Measurements from ENCODE around the gene CFDP1. TPM values are rescaled to one million over a fixed set of nuclear protein-coding genes. Genes with fewer than 3 reads are reported as not detected.

Gene CFDP1
- total and polyA plus RNA-seq, 2 of the 13 experiments (the other 11 are each of a cell fraction or from before 2014, with no cell fraction given): 78.6 to 153 TPM

DNA sequence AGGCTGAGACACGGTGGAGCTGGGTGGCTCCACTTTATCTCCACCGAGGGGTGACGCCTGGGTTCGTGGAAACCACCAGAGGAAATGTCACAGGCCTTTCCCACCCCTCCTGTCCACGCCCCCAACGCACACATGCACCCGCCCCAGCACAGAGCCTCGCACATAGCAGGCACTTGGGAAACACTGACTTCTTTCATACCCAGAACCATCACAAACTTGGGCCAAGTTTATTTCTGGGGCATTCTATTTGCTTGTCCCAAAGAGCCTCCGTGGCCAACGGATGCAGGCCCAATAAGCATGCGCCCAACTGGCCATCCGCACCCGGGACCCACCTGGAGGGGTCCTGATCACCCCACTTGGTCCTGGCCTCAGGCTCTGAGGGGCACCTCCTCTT lies 185.2 kb downstream of the CFDP1 start:
- H3K4me1 ChIP-seq (ENCODE audit: insufficient read depth, low read length): peaks cover 83% of the 10 kb centered on the region
- peak overlapping the region in 1 of 3 experiments; percentile 87; a peak in 2 of 6 replicates for H3K4me3 ChIP-seq (replicated peaks in 1 of 3; ENCODE audit: insufficient read depth in 1 of 3, low read depth in 2 of 3, low read length in 3 of 3)
- H3K79me2 ChIP-seq (ENCODE audit: insufficient read depth, low read length): peaks cover 88% of the 10 kb centered on the region
- no peaks in the 10 kb centered on the region; a peak in 1 of 5 replicates for H3K27me3 ChIP-seq (ENCODE audit: control insufficient read depth in 1 of 2, insufficient read depth in 2 of 2, low read length in 2 of 2)
- ATAC-seq (no peak), FAIRE-seq (no peak), DNase-seq (ENCODE audit: low spot score) (no peak)
- POLR2A ChIA-PET: interaction anchor here (0.9 to 14.7 kb wide), 4 partner anchors 9 to 61 kb away, joined by 3 to 312 read pairs (median 43); no protein-coding TSS in a partner anchor
- peaks cover 5 to 6% of the 10 kb centered on the region in 2 experiments for H3K36me3 ChIP-seq (replicated peaks in 1 of 2; ENCODE audit: control insufficient read depth in 1 of 2, insufficient read depth in 2 of 2, low read length in 2 of 2)
- TF ChIP-seq POLR2G (IDR thresholded peaks at IDR 0.05; ENCODE audit: low read depth, low read length): 0 out of 2 replicates have a peak, but pooled peaks have one; percentile 30
- no peak for TF ChIP-seq NCOR1 (IDR thresholded peaks at IDR 0.05; ENCODE audit: borderline replicate concordance, low read length)
- TF ChIP-seq, protein P1, sequence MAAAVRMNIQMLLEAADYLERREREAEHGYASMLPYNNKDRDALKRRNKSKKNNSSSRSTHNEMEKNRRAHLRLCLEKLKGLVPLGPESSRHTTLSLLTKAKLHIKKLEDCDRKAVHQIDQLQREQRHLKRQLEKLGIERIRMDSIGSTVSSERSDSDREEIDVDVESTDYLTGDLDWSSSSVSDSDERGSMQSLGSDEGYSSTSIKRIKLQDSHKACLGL (CRISPR knock-in tag; IDR thresholded peaks at IDR 0.05): no peak
- TF ChIP-seq ZNF274 (CRISPR knock-in tag; IDR thresholded peaks at IDR 0.05): 0 out of 2 replicates have a peak, but pooled peaks have one; percentile 47
- TF ChIP-seq HDAC1 (CRISPR knock-in tag; IDR thresholded peaks at IDR 0.05): no peak
- 0 out of 2 replicates have a peak, but pooled peaks have one; percentile 11 for TF ChIP-seq ZNF547 (CRISPR knock-in tag; IDR thresholded peaks at IDR 0.05)
- TF ChIP-seq, protein P2, sequence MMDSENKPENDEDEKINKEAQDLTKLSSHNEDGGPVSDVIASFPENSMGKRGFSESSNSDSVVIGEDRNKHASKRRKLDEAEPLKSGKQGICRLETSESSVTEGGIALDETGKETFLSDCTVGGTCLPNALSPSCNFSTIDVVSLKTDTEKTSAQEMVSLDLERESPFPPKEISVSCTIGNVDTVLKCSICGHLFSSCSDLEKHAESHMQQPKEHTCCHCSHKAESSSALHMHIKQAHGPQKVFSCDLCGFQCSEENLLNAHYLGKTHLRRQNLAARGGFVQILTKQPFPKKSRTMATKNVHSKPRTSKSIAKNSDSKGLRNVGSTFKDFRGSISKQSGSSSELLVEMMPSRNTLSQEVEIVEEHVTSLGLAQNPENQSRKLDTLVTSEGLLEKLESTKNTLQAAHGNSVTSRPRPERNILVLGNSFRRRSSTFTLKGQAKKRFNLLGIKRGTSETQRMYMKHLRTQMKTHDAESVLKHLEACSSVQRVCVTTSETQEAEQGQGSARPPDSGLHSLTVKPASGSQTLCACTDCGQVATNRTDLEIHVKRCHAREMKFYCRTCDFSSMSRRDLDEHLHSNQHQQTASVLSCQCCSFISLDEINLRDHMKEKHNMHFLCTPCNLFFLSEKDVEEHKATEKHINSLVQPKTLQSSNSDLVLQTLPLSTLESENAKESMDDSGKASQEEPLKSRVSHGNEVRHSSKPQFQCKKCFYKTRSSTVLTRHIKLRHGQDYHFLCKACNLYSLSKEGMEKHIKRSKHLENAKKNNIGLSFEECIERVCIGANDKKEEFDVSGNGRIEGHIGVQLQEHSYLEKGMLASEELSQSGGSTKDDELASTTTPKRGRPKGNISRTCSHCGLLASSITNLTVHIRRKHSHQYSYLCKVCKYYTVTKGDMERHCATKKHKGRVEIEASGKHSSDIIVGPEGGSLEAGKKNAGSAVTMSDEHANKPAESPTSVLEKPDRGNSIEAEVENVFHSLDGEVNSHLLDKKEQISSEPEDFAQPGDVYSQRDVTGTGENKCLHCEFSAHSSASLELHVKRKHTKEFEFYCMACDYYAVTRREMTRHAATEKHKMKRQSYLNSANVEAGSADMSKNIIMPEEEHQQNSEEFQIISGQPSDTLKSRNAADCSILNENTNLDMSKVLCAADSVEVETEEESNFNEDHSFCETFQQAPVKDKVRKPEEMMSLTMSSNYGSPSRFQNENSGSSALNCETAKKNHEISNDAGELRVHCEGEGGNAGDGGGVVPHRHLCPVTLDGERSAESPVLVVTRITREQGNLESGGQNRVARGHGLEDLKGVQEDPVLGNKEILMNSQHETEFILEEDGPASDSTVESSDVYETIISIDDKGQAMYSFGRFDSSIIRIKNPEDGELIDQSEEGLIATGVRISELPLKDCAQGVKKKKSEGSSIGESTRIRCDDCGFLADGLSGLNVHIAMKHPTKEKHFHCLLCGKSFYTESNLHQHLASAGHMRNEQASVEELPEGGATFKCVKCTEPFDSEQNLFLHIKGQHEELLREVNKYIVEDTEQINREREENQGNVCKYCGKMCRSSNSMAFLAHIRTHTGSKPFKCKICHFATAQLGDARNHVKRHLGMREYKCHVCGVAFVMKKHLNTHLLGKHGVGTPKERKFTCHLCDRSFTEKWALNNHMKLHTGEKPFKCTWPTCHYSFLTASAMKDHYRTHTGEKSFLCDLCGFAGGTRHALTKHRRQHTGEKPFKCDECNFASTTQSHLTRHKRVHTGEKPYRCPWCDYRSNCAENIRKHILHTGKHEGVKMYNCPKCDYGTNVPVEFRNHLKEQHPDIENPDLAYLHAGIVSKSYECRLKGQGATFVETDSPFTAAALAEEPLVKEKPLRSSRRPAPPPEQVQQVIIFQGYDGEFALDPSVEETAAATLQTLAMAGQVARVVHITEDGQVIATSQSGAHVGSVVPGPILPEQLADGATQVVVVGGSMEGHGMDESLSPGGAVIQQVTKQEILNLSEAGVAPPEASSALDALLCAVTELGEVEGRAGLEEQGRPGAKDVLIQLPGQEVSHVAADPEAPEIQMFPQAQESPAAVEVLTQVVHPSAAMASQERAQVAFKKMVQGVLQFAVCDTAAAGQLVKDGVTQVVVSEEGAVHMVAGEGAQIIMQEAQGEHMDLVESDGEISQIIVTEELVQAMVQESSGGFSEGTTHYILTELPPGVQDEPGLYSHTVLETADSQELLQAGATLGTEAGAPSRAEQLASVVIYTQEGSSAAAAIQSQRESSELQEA (CRISPR knock-in tag; IDR thresholded peaks at IDR 0.05; ENCODE audit: not compliant biosample characterization): no peak
- no peak for TF ChIP-seq ATRX (CRISPR knock-in tag; IDR thresholded peaks at IDR 0.05; ENCODE audit: borderline replicate concordance)
- TF ChIP-seq SP2 (CRISPR knock-in tag; IDR thresholded peaks at IDR 0.05): no peak
- TF ChIP-seq ZIK1 (CRISPR knock-in tag; IDR thresholded peaks at IDR 0.05; ENCODE audit: borderline replicate concordance, low read depth): no peak
- peak; percentile 4 for TF ChIP-seq HNRNPLL (IDR thresholded peaks at IDR 0.05; ENCODE audit: low read depth, low read length, poor library complexity, severe bottlenecking)
- TF ChIP-seq, protein P3, sequence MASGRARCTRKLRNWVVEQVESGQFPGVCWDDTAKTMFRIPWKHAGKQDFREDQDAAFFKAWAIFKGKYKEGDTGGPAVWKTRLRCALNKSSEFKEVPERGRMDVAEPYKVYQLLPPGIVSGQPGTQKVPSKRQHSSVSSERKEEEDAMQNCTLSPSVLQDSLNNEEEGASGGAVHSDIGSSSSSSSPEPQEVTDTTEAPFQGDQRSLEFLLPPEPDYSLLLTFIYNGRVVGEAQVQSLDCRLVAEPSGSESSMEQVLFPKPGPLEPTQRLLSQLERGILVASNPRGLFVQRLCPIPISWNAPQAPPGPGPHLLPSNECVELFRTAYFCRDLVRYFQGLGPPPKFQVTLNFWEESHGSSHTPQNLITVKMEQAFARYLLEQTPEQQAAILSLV (CRISPR knock-in tag; IDR thresholded peaks at IDR 0.05; ENCODE audit: borderline replicate concordance): 0 out of 2 replicates have a peak, but pooled peaks have one; percentile 8
- TF ChIP-seq POLR2A (IDR thresholded peaks at IDR 0.05; ENCODE audit: insufficient read depth in 1 of 2, low read depth in 2 of 2, low read length in 2 of 2): peak in 1 of 2 experiments; percentile 40; a peak in 1 of 4 replicates
- TF ChIP-seq ZNF891 (CRISPR knock-in tag; IDR thresholded peaks at IDR 0.05): 0 out of 2 replicates have a peak, but pooled peaks have one; percentile 15
- in situ Hi-C loops (cut with HindIII; ENCODE audit: extremely low pct_ligation_motif_present, low pct_unique_long_range_greater_than_20kb): no loop called here
- H2AFZ ChIP-seq (ENCODE audit: low read length): no peak overlapping the region
- CTCF ChIA-PET (ENCODE audit: low intra/inter-chr PET ratio, low total read pairs): no interaction called here
- H3K27ac ChIP-seq (ENCODE audit: extremely low read length, insufficient read depth, low read length): peak overlapping the region; percentile 97
- intact Hi-C loops (cut with micrococcal nuclease; ENCODE audit: unreplicated experiment): loop anchor here (5.0 kb wide), 1 partner anchor 251 kb away; the partner anchor contains the start of gene ZNRF1
- peak overlapping the region; percentile 99 for H3K9ac ChIP-seq (ENCODE audit: insufficient read depth, low read depth, low read length)
- H4K20me1 ChIP-seq (ENCODE audit: insufficient read depth, low read length): peaks cover 28% of the 10 kb centered on the region
- WGBS (ENCODE audit: low lambda C conversion rate): 79% methylated on average over 13 of the region's 13 CpGs
- no peaks in the 10 kb centered on the region for H3K9me3 ChIP-seq (ENCODE audit: low read length)
- H3K4me2 ChIP-seq (ENCODE audit: low read depth, low read length): peak overlapping the region; percentile 84
- no TSS peak for BruUV-seq (replicated peaks)

Measured in HepG2 (cell line).